Stomach smooth muscle (tissue), 2 donors: ENCODE data around the gene ZNF445.
"Not testable (repeated sequence)": the region's sequence is repeated elsewhere in the genome, so short reads cannot be mapped to it uniquely, and the experiment has no call there.

Experiments
- H3K27ac ChIP-seq: one replicate; pipeline ENCODE4 v1.7.0; 2013; ENCODE audit warnings: mild to moderate bottlenecking, low read length, inconsistent platforms
- H3K27me3 ChIP-seq, 2 donors: one replicate each; pipeline ENCODE4 v1.7.0; 2013; ENCODE audit warnings: low read length in 2 of 2; ENCODE audit not compliant: insufficient read depth in 2 of 2, control insufficient read depth in 1 of 2
- H3K36me3 ChIP-seq, 2 donors: one replicate each; pipeline ENCODE4 v1.7.0; 2013; ENCODE audit warnings: low read length in 2 of 2; ENCODE audit not compliant: control insufficient read depth in 2 of 2, insufficient read depth in 2 of 2
- H3K4me1 ChIP-seq: one replicate; pipeline ENCODE4 v1.7.0; 2013; ENCODE audit warnings: low read length; ENCODE audit not compliant: control insufficient read depth, insufficient read depth
- H3K4me3 ChIP-seq, 2 donors: one replicate each; pipeline ENCODE4 v1.7.0; 2013; ENCODE audit warnings: low read length in 2 of 2
- H3K9ac ChIP-seq, 2 donors: one replicate each; pipeline ENCODE4 v1.7.0; 2013; ENCODE audit warnings: low read length in 2 of 2, mild to moderate bottlenecking in 1 of 2
- H3K9me3 ChIP-seq, 2 donors: one replicate each; pipeline ENCODE4 v1.7.0; 2013; ENCODE audit warnings: low read length in 2 of 2; ENCODE audit not compliant: control insufficient read depth in 2 of 2
- donor health status: healthy.
- donor health status: Pancreatic carcinoma.

ZNF445 gene

DNA sequence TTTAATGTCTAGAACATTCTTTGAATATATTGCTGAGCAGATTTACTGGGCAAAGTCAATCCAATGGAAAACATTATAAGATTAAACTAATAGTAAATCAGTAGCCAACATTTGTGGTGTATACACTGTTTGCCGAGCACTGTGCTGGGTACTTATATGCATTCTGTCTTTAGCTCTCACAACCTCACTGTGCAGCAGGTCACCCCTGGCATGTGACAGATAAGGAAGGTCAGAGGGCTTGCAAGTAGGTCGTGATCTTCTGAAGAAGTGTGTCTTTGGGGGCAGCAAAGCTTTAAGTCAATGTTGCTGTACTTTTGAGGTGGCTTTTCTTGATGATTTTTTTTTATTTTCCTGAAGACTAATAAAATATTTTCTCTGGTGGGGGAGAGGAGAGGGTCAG lies 76.7 kb downstream of the ZNF445 start:
- Histone ChIP-seq H3K4me1 (no peaks in the 10 kb centered on the region), H3K4me3 (no peak overlapping the region), H3K9me3 (no peaks in the 10 kb centered on the region), H3K27ac (no peak overlapping the region), H3K27me3 (no peaks in the 10 kb centered on the region), H3K9ac (no peak overlapping the region), H3K36me3 (peaks cover 12 to 26% of the 10 kb centered on the region in 2 donors)

DNA sequence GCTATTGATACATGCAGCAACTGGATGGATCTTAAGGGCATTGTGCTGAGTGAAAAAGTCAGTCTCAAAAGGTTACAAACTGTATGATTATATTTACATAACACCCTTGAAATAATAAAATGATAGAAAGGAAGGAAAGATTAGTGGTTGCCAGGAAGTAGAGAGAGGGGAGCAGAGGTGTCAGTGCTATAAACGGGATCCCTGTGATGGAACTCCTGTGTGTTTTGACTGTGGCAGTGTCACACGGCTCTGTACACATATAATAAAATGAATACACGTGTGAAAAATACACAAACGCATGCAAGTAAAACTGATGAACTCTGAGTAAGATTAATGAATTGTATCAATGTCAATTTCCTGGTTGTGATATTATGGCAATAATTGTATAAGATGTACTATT lies 78.6 kb downstream of the ZNF445 start:
- Histone ChIP-seq H3K9ac (no peak overlapping the region), H3K4me1 (no peaks in the 10 kb centered on the region), H3K36me3 (peaks cover 7 to 22% of the 10 kb centered on the region in 2 donors), H3K27ac (no peak overlapping the region), H3K9me3 (no peaks in the 10 kb centered on the region), H3K27me3 (no peaks in the 10 kb centered on the region), H3K4me3 (no peak overlapping the region)

DNA sequence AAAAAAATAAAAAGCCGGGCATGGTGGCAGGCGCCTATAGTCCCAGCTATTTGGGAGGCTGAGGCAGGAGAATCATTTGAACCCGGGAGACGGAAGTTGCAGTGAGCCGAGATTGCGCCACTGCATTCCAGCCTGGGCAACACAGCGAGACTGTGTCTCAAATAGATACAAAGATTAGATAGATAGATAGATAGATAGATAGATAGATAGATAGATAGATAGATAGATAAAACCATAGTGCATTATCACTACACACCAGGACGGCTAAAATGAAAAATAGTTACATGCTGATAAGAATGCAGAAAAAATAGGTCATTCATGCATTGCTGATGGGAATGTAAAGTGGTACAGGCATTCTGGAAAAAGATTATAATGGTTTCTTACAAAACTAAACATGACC lies 79.2 kb downstream of the ZNF445 start:
- not testable (repeated sequence) for H3K27me3 ChIP-seq, H3K9ac ChIP-seq, H3K4me1 ChIP-seq, H3K9me3 ChIP-seq, H3K27ac ChIP-seq, H3K4me3 ChIP-seq
- peaks cover 6 to 20% of the 10 kb centered on the region in 2 donors for H3K36me3 ChIP-seq

GRCh38 chr3:44396200-44397171 lies 81.0 kb downstream of the ZNF445 start:
- Histone ChIP-seq H3K27me3 (no peaks in the 10 kb centered on the region), H3K9me3 (no peaks in the 10 kb centered on the region), H3K4me1 (no peaks in the 10 kb centered on the region), H3K27ac (no peak overlapping the region), H3K36me3 (peaks cover 6 to 15% of the 10 kb centered on the region in 2 donors), H3K9ac (no peak overlapping the region), H3K4me3 (no peak overlapping the region)

DNA sequence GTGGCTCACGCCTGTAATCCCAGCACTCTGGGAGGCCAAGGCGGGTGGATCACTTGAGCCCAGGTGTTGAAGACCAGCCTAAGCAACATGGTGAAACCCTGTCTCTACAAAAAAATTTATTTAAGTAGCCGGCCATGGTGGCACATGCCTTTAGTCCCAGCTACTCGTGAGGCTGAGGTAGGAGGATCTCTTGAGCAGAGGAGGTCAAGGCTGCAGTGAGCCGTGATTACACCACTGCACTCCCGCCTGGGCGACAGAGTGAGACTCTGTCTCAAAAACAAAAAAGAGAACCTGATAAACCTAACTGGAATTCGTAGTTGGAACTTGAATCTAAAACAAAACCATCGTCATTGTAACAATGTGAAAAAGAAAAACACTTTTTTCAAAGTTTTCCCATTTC lies 81.8 kb downstream of the ZNF445 start:
- H3K4me1 ChIP-seq: no peaks in the 10 kb centered on the region
- no peaks in the 10 kb centered on the region for H3K27me3 ChIP-seq
- H3K36me3 ChIP-seq: peaks cover 6 to 15% of the 10 kb centered on the region in 2 donors
- H3K4me3 ChIP-seq: no peak overlapping the region
- no peak overlapping the region for H3K9ac ChIP-seq
- H3K27ac ChIP-seq: no peak overlapping the region
- H3K9me3 ChIP-seq: no peaks in the 10 kb centered on the region

DNA sequence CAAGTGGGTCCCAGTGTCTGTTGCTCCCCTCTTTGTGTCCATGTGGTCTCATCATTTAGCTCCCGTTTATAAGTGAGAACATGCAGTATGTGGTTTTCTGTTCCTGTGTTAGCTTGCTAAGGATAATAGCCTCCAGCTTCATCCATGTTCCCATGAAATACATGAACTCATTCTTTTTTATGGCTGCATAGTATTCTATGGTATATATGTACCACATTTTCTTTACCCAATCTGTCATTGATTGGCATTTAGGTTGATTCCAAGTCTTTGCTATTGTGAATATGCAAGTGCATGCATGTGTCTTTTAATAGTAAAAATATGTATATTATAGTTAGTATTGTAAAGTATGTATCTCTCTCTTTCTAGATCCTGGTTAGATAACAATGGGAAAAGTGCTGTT lies 85.0 kb downstream of the ZNF445 start:
- H3K9me3 ChIP-seq: no peaks in the 10 kb centered on the region
- H3K4me3 ChIP-seq: no peak overlapping the region
- no peaks in the 10 kb centered on the region for H3K27me3 ChIP-seq
- H3K4me1 ChIP-seq: no peaks in the 10 kb centered on the region
- H3K9ac ChIP-seq: no peak overlapping the region
- peaks cover 6 to 15% of the 10 kb centered on the region in 2 donors for H3K36me3 ChIP-seq
- no peak overlapping the region for H3K27ac ChIP-seq

DNA sequence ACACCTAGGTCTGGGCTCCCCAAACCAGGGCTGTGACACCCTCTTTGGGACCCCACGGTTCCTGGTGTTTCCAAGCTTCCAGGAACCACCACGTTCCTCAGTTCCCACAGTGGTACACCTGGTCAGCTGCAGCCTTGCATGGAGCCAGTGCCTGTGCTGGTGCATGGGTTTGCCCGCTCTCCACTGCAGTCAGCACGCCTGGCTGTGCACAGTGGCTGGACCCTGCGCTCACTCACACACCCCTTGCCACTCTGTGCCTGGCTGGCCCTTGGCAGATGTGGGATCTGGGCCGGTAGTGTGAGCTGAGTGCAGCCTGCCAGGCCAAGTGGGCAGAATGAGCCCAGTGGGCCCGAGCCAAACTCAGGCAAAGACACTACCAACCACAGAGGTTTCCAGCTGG lies 90.1 kb downstream of the ZNF445 start:
- Histone ChIP-seq H3K9ac (no peak overlapping the region), H3K4me1 (no peaks in the 10 kb centered on the region), H3K4me3 (no peak overlapping the region), H3K9me3 (no peaks in the 10 kb centered on the region), H3K27me3 (no peaks in the 10 kb centered on the region), H3K36me3 (peaks cover 0 to 4% of the 10 kb centered on the region in 2 donors), H3K27ac (no peak overlapping the region)
